K562 (cell line): ENCODE measurements around the gene SERTAD1.

Experiments
- CREB1 ChIP-seq, 2 experiments: sonication (generic) in 1 of 2; formaldehyde crosslinking in 1 of 2; IDR thresholded peaks; 2 replicates each; pipeline versions ENCODE4 v1.6.1 to v1.8.0; 2012 to 2022; ENCODE audit warnings: inconsistent platforms in 1 of 2, mild to moderate bottlenecking in 1 of 2, missing genetic modification reagents in 1 of 2, moderate library complexity in 1 of 2
- RBM14 ChIP-seq: fragments of 200-400 bp; formaldehyde crosslinking; IDR thresholded peaks from 2 replicates; pipeline ENCODE4 v1.6.1; 2018; ENCODE audit warnings: low read depth, mild to moderate bottlenecking, low read length, moderate library complexity, borderline replicate concordance; ENCODE audit not compliant: insufficient read depth
- U2AF1 ChIP-seq: fragments of 200-400 bp; formaldehyde crosslinking; optimal IDR thresholded peaks from 2 replicates; pipeline ENCODE3; 2017; ENCODE audit warnings: mild to moderate bottlenecking, low read depth, low read length, moderate library complexity
- TF ChIP-seq, protein P1 (sequence below), 3 experiments: IDR thresholded peaks in 2 of 3; conservative IDR thresholded peaks in 1 of 3; 2 replicates each; pipeline ENCODE4 v1.5.1; 2011 to 2012; ENCODE audit warnings: low read length in 3 of 3, mild to moderate bottlenecking in 3 of 3, control low read depth in 2 of 3, improper control_type of control experiment in 1 of 3, inconsistent platforms in 1 of 3, low read depth in 1 of 3, mixed read lengths in 1 of 3, moderate library complexity in 1 of 3; ENCODE audit not compliant: insufficient read depth in 2 of 3

DNA sequence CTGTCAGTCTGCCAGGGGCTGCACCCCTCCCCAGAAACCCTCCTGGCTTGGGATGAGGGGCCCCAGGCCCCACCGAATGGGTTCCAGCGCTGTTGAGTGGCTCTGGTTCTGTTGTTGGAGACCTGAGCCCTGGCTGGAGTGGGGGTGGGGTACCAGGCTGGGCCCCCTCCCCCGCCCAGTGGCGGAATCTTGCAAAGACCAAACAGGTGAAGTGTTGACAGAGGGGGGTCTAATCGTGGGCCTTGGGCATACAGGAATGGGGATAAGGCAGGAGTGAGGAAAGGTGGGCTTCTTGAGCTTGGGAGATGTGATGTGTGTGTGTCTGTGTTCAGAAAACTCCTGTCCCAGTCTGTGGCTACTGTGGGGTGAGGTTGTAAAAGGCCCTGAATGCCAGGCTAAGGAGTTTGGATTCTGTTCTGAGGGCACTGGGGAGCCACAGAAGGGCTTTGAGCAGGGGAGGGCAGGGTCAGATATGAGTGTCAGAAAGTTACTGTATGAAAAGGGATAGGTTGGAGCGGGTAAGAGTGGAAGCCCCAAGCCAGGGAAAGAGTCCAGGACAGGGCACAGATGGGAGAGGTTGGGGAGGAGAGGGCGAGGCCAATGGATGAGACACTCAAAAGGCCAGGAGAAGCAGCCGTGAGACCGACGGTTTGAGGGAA, 35.6 kb downstream of the SERTAD1 start, which contains the start of gene HIPK4:
- TF ChIP-seq CREB1 (IDR thresholded peaks at IDR 0.05): no peak
- TF ChIP-seq CREB1 (CRISPR knock-in tag; IDR thresholded peaks at IDR 0.05): no peak
- no peak for TF ChIP-seq U2AF1
- TF ChIP-seq, protein P1, sequence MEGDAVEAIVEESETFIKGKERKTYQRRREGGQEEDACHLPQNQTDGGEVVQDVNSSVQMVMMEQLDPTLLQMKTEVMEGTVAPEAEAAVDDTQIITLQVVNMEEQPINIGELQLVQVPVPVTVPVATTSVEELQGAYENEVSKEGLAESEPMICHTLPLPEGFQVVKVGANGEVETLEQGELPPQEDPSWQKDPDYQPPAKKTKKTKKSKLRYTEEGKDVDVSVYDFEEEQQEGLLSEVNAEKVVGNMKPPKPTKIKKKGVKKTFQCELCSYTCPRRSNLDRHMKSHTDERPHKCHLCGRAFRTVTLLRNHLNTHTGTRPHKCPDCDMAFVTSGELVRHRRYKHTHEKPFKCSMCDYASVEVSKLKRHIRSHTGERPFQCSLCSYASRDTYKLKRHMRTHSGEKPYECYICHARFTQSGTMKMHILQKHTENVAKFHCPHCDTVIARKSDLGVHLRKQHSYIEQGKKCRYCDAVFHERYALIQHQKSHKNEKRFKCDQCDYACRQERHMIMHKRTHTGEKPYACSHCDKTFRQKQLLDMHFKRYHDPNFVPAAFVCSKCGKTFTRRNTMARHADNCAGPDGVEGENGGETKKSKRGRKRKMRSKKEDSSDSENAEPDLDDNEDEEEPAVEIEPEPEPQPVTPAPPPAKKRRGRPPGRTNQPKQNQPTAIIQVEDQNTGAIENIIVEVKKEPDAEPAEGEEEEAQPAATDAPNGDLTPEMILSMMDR (IDR thresholded peaks at IDR 0.05 in 2 of 3, conservative IDR thresholded peaks at IDR 0.05 in 1 of 3; ENCODE audit: insufficient read depth in 2 of 3, low read depth in 1 of 3, low read length in 3 of 3): no peak
- no peak for TF ChIP-seq RBM14
